Hematopoietic multipotent progenitor cell treated with erythropoietin and hydrocortisone succinate and interleukin-3 and kit ligand, for 6 days (in vitro differentiated cells): Measurements from ENCODE around the gene KCTD18.

Experiments used
- DNase-seq: peaks from one replicate; pipeline ENCODE4 v3.0.0-alpha.2; 2015

Gene KCTD18

DNA sequence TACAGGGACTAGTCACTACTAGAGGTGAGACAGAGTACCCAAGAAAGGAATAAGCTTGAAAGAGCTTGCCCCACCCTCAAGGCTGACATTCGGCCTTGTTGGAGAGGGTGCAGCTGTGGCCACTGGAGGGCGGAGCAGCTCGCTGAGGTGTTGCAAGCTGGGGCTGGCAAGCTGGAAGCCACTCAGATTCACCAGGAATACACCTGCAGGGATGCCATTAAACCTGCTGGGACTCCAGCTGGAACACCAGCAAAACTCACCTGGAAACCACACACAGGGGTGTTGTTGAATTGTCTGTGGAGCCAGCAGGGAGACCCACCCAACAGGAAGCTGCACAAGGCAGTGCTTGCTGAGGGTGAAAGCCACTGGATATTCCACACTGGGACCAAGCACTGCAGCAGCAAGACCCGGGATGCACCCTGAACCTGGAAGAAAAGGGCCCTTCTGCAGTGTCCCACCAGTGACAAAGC is 26.1 kb downstream of the KCTD18 start:
- DNase-seq: peak; percentile 67

DNA sequence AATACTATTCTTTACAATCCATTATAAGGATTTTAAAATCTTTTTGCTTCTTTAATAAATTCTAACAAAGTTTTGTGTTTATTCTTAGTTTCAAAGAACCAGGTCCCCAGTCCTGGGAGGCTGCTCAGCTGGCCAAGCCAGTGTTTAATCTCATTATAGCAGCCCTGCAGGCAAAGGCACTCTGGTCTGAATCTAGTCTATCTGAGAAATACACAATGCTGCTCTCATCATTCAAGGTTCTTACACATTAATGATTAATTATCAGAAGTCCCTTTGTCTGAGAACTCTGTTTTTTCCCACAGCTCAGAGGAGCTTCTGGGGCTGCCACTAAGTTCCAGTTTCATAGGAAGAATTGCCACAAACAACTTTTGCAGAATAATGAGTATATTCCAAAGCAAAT is 27.7 kb downstream of the KCTD18 start:
- DNase-seq: peak; percentile 7

DNA sequence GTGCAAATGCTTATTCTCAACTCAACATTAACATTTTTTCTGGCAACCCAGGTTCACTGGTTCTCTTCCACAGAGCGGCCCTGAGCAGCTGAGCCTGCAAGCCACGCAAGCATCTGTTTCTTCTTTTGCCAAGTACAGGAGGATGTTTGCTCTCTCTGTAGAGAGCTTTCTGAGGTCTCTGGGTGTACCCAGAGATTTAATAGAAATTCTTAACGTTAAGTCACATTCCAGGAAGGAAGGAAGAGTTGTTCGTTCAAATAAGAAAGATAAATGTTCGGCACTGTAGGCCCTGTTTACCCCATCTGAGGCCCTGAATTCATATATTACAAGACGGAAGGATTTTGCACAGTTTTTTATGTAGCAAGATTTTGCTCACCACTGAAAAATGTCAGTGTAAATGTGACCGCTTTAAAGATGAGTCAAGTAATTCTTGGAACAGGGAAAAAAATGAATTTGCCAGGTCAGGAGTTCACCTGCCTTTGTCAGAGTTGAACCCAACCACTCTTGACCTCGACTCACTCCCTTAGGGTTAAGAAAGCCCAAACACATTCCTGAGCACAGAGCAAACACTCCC is 30.1 kb downstream of the KCTD18 start:
- no peak for DNase-seq

DNA sequence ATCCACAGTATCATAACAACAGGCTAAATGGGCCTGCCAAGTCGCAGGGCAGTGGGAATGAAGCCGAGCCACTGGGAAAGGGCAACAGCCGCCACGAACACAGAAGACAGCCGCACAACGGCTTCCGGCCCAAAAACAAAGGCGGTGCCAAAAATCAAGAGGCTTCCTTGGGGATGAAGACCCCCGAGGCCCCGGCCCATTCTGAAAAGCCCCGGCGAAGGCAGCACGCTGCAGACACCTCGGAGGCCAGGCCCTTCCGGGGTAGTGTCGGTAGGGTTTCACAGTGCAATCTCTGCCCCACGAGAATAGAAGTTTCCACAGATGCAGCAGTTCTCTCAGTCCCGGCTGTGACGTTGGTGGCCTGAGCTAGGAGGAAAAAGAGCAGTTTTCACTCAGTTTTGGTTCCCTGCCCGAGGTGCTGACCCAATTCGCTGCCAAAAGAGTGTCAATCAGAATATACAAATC is 32.2 kb downstream of the KCTD18 start:
- DNase-seq: no peak

DNA sequence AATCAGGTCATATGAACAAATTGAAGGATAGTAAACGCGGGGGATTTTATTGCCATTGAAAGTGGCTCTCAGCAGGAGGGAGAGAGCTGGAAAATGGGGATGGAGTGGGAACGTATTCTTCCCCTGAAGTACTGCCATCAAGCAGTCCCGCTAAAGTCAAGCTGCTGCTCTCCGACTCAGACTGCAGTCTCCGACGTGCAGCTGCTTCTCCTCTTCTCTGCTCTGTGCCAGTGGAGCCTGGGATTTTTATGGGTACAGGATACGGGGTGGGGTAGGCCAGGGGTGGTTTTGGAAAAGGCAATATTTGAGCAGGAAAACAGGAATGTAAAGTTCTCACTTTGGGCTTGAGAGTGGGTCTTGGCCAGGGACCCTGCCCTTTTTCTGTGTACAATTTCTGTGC is 33.0 kb downstream of the KCTD18 start:
- no peak for DNase-seq

DNA sequence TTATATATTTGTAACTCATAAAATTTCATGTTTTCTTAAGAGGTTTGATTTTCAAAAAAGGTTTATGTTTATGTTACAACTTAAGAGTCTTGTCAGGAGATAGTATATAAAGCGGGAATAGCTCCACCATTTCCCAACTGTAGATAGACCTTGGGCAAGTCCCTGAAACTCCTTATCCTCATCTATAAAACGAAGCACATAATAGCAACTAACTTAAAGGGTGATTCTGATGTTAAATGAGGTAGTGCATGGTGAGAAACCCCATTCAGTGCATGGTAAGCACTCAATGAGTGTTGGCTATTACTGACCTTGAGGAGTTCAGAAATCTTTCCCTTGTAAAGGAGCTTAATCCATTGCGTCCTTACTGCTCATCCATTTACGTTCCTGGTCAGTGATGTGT is 34.1 kb downstream of the KCTD18 start:
- no peak for DNase-seq

DNA sequence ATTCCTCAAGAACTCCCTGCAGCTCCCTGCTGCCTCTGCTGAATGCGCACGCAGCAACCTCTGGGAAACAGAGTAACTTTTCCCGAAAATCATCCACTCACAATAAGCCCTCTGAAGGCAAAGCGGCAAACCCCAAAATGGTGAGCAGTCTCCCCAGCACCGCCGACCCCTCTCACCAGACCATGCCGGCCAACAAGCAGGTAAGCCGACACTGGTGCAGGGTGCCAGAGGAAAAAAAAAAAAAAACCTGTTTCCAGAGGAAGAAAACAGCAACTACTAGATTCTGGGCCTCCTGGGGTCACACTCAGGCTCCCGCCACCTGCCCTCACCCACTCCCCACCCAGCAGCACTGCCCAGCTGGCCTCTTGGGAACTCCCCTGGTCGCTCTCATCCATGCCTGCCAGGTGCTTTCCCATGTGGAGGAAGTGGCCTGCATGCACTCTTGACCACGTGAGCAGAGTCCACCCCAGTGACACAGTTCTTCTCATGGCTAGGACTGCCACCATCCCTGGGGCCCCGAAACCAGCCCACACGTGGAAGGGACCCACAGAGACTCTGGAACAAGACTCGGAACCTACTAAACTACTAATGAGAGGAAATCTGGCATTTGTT is 36.9 kb downstream of the KCTD18 start:
- no peak for DNase-seq

DNA sequence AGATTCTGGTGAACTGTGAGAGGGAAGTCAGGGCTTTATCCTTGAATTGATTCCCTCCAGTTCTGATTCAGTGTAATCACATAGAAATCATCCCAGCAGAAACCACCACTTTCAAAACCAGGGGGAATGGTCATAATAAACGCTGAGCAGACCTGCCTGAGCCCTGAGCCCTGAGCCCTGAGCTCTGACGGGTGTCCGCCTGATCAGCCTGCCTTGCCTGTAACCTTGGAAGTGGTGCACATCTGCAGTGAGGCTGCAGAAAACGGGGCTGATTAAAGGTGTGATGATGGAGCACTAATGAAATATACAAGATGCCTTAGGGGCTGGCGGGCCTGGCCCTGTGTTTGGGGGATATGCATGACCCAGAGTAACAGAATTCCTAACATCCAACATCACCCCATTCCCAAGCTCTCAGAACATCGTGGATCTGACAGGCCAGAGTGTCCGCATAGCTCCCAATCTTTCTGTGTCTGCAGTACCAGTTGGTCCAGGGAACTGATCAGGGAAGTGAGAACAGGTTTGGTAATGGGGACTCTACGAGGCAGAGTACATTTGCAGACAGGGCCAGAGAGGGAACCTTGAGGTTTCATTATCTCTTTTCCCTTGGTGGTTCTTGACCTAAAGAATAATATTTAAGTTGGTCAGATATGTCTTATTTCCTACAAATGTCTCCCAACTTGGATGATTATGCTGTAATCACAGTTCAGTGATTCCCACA is 37.8 kb downstream of the KCTD18 start:
- no peak for DNase-seq

DNA sequence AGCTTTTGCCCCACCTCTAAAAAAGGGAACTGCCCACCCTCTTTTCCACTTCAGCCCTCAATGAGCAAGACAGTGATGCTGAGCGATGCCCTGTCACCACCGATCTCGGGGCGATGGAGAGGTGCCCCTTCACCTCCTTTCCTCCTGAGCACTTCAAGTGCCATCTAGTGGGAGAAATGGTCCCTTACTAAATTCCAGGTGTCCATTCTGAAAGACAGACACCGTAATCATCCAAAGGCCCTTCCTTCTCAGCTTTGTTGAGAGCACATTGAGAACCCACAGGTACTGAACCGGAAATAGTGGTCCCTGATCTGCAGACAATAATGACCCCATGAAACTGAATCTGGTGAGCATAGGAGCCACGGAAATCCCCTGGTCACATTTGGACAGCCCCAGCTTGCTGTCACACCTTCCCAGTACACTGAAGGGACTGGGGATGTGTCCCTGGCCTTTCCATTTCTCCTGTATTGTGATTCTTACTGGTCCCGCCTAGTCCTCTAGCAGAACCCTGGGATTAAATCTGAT is 38.5 kb downstream of the KCTD18 start:
- peak; percentile 66 for DNase-seq

DNA sequence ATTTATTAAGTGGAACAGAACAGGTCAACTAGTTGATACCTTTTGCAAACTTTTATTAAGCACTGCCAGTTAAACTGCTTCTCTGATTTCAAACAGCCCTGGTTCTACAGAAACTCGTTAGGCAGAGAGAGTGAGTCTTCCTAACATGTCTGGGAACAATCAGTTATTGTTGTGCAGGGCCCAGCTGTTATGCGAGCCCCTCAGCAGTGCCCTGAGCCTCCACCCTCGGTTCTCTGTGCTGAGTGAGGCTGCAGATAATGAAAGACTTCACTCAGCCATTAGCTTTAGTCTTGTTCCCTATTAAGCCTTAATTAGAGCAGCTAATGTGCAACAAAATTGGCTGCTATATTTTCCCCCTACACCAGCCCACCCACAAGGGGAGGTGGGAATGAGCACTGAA is 39.6 kb downstream of the KCTD18 start:
- no peak for DNase-seq

DNA sequence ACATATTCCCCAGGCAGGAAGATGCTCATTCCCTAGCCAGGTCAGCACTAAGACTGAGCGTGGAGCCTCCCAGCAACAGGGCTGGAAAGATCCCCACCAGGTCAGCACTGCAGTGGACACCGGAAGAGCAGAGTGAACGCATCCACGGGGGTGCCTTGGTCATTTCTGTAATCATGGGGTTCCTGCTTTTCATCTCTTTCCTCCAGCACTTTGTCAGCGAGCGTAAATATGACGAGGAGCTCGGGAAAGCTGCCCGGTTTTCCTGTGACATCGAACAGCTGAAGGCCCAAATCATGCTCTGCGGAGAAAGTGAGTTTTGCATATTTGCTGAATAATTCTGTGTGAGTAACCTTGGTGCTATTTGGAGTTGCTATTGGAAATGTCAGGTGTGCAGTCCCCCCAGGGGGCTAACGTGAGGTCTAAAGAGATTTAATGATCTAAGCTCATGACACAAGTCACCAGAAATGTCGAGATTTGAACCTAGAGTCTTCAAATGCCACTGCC is 40.1 kb downstream of the KCTD18 start:
- no peak for DNase-seq

DNA sequence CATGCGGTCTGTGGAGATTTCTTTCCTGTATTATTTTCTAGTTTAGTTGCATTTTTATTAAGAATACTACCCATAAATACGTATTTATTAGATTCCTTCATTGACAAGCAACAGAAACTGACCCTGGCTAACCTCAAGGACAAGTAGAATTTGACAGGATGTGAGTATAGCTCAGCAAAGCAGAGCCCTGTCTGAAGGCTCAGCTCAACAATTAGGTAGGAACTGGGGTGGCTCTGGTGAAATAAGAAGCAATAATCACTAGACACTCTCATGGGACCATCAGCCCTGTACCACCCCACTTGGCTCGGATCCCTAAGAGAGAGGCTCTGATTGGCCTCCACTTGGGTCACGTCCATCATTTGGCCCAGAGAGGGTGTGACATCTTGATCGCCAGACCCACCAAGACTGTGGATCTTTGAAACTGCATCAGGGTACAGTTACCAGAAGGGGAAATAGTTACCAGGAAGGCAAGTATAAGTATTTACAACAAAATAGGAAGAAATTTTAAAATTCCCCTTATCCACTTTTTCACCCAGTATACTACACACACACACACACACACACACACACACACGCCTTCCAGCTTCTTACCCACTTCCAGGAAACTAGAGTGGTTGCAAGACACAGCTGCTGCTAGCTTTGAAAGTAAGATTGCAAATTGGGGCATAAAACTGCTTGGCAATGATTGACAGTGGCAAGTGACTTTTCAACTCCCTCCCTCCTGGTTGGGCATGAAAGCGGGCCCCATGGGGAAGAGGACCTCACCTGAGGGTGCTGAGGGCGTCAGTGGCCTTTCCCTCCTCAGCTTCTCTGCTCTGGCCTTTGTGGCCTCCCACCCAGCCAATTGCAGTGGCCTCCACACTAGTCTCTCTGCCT is 41.8 kb downstream of the KCTD18 start:
- DNase-seq: no peak

DNA sequence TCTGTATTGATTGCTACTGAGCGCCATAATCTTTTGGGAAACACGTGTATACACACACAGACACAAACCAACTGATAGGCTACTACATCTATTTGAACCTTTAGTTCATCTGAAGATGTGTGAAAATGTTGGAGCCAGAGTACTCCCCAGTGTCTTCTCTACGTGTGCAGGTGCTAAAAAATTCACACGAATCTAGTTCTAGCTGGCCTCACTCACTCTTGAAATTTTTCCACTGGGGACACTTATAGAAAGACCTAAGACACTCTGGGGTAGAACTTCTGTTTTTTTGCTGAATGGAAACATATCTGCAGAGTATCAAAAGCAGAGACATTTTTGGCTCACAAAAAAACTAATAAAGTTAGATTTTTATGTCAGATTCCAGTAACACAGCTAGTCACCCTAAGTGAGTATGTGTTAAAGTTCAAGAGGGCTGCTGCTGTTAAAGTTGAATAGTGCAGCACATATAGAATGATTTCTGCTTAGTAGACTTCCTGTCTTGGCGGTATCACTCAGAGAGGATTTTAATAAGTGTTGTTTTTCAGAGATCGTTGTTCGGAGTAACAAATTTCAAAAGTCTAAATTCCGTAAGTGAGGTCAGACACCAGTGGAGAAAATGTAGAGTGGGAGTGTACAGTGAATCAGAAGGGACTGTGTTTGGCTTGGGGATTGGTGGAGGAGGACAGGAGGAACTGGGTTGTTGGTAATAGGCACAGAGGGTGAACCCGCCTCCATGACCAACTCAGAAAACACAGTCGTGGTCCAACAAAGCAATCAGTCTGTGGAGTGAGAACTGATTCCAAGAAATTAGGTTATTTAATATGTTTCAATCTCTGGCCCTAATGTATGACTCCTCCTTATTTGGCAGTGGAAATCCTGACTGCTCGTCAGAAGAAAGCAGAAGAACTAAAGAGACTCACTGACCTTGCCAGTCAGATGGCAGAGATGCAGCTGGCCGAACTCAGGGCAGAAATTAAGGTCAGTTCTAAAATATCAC is 43.1 kb downstream of the KCTD18 start:
- no peak for DNase-seq

DNA sequence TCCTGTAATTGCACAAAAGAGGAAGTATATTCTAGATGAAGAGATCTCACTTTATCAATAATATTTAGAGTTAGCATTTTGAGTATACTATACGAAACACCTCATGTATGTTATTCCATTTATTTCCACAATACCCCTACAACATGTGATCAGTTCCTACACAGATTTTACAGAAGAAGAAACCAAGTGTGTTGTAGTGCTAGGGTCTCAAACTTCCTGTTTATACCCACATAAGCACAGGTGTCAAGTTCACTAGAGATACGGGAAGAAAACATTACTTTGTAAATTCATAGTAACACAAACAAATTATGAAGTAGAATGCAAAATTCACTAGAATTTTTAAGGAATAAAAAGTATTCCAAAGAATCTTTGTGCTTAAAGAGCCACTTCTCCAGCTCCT is 46.4 kb downstream of the KCTD18 start:
- no peak for DNase-seq

DNA sequence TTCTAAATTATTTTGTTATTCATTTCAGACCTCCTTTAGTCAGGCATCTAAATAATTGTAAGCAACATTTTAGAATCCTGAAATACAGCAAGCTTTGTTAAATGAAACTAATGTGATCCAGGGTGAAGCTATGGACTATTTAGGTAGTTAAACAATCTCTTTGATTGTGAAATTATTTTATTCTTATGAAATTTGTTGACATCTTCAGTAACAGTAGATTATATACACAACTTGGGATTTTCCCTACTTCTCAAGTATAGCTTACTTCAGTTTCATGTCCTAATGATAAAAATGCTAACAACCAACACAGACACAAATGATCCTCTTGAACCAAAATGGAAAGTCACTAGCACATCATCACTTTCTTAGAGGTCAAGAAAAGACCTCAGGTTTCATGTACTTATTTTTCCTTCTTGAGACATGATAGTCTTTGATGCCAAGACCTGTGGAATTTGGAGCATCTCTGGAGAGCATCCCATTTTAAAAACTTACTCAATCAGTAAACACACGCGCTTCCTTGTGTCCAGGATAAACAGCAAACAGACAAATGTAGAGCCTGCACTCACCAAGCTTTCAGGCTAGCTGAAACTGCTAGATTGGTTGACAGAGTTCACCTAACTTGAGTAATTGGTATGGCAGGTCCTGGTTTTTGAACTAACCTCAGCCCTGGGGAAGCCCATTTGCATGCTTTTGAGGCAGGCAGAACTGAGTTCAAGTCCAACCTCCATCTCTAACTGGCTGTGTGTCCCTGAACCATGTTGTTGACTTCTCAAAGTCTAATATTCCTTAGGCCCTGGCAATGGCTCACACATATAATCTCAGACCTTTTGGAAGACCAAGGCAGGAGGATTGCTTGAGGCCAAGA is 47.8 kb downstream of the KCTD18 start:
- no peak for DNase-seq

DNA sequence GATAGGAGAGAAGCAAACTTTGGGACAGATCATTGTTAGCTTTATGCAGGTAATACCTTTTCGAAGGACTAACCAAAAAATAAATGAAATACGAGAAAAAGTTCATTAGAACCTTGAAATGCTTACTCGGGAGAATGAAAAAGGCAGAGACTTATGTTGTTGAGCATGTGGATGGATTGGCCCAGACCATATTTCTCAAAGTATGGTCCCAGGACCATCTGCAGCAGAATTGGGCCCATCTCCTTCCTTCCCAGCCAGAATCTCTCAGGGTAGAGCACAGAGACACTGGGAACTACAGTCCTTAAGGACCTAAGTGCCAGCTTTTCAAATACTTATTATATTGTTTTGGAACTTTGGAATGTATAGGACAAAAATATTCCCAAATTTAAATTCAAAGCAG is 50.8 kb downstream of the KCTD18 start:
- DNase-seq: no peak

DNA sequence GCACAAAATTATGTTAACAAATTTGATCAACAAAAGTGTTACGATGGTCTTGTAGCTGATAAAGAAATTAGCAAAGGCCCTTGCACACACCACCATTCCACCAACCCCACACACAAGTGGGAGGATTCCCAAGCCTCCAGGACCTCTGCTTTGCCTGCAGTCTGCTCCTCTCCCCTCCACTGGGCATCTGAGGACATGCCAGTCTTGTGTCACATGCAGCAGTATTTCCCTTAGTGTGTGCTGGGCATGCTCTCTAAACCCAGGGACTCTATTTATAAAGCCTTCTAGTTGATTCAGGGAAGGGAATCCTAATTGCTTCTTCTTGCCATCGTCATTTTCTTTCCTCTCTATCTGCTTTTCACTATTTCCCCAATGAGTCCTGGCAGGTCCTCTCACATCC is 53.3 kb downstream of the KCTD18 start:
- DNase-seq: no peak

DNA sequence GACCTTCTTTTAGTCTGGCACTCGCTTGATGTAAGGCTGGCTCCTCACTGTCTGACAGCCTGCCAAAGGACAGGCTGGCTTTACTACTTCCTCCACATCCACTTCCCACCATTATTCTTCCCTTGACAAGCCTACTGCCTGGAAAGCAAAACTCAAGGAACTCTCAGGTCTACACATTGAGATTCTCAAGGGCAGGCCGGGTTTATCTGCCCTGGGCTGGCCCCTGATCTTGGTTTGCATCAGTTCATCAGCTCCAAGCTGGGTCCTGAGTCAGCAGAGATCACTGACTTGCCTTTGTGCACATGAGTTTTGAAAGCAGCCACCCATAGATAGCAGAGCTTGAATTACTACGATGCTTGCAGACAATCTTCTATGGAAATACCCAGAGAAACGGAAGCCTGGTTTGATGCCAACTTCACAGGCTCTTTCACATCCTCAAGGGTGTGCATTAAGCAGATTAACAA is 53.9 kb downstream of the KCTD18 start:
- peak; percentile 14 for DNase-seq

DNA sequence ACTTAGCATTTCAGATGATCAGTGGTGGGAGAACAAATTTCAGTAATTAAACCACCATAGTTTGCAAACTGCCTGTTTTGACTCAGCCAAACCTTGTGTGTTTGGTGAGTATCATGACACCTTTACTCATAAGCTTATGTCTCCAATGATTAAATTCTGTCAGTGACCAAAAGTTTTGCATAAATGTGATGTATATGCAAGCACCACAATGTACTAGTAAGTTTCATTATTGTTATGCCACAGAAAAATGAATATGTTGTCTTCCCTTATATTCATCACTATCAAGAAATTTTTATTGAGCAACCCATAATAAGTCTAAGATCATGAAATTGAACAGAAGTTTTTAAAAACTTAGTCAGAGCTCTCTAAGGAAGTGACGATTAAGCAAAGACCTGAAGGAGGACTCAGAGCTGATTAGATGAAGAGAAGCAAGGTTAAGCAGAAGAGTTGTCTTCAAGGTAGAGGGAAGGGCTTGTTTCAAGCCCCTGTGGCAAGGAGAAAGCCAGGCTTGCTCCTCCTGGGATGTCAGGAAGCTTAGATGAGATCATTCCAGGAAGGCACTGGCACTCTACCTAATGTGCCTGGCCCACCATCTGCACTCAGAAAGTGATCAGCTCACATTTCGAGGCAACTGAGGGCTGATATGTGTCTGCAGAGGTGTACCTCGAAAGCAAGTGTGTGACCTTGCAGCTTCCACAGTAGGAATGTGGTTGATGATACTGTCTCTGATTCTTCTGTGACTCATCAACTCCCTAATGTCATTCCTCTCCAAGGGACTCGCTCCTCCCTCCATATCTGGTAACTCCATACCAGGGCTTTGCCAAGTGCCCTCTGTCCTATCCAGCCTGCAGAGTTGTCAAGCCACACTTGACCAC is 54.7 kb downstream of the KCTD18 start:
- DNase-seq: no peak
